Mucosa of descending colon (tissue), 3 donors: ENCODE data around the gene NSL1. TPM values are rescaled to one million over a fixed set of nuclear protein-coding genes. Genes with fewer than 3 reads are reported as not detected.
"Not testable (repeated sequence)": the region's sequence is repeated elsewhere in the genome, so short reads cannot be mapped to it uniquely, and the experiment has no call there.

ENCODE experiments used
- ATAC-seq: fragments of 200-7000 bp; cut with Tn5 transposase; one replicate; pipeline ENCODE4 v1.9.1; 2020; ENCODE audit warnings: mild to moderate bottlenecking, moderate library complexity
- DNase-seq, 3 donors: peaks; one replicate each; pipeline ENCODE4 v3.0.0-alpha.2; 2020
- H3K36me3 ChIP-seq: fragments of 200-600 bp; one replicate; pipeline ENCODE4 v1.8.0; 2021; ENCODE audit warnings: low read depth, mild to moderate bottlenecking
- H3K4me1 ChIP-seq: fragments of 200-600 bp; one replicate; pipeline ENCODE4 v1.8.0; 2021; ENCODE audit warnings: low read depth, mild to moderate bottlenecking
- H3K4me3 ChIP-seq: fragments of 200-600 bp; one replicate; pipeline ENCODE4 v1.8.0; 2021; ENCODE audit warnings: mild to moderate bottlenecking
- H3K9me3 ChIP-seq: fragments of 200-600 bp; one replicate; pipeline ENCODE4 v1.8.0; 2021; ENCODE audit warnings: mild to moderate bottlenecking
- CTCF ChIP-seq: fragments of 200-600 bp; IDR thresholded peaks from one replicate; pipeline ENCODE4 v1.8.0; 2022; ENCODE audit warnings: antibody characterized with exemption, mild to moderate bottlenecking
- intact Hi-C, 2 donors: fragments of 100-400 bp; cut with DNase I in 1 of 2; cut with micrococcal nuclease in 1 of 2; formaldehyde crosslinking; loops; one replicate each; pipeline versions ENCODE4 v1.11.0 to v1.11.1; 2022; cut with DNase I, micrococcal nuclease
- total RNA-seq, 3 donors: library from RNA; stranded (reverse); fragmentation: NEBNext Ultra II Directional in 2 of 3; extraction: Animal tissue kit (Norgen Biotek cat#: 25700) in 2 of 3; gene quantifications; one replicate each; pipeline versions ENCODE4 v1.2.1 to v1.2.4, GENCODE V29; 2021 to 2023
- donor health status: DM: no; HTN: no; CAD: no; lungs with moderate emphysema.
- donor health status: DM: no; HTN: no; CAD: no.
- donor health status: DM: no; HTN: yes; CAD: no.

Gene NSL1
- total RNA-seq, 3 donors from 2014 or later = 20.4 to 25.3 (median 21.5) TPM

GRCh38 chr1:212712451-212713303 is 78.9 kb downstream of the NSL1 start:
- intact Hi-C loops = no loop called here
- DNase-seq = no peak
- H3K9me3 ChIP-seq = no peaks in the 10 kb centered on the region
- H3K4me3 ChIP-seq = no peak overlapping the region
- no peaks in the 10 kb centered on the region for H3K4me1 ChIP-seq
- no peak for ATAC-seq
- TF ChIP-seq CTCF = no peak
- H3K36me3 ChIP-seq = no peaks in the 10 kb centered on the region

- ATAC-seq, DNase-seq, H3K36me3 ChIP-seq, H3K4me1 ChIP-seq, H3K4me3 ChIP-seq, H3K9me3 ChIP-seq, intact Hi-C loops: not testable (repeated sequence)
Measured at GRCh38 chr1:212711974-212712373, 79.6 kb downstream of the NSL1 start.

- ATAC-seq = no peak
- H3K9me3 ChIP-seq = no peaks in the 10 kb centered on the region
- H3K4me3 ChIP-seq = no peak overlapping the region
- H3K36me3 ChIP-seq = no peaks in the 10 kb centered on the region
- DNase-seq = no peak
- intact Hi-C loops = no loop called here
- no peaks in the 10 kb centered on the region for H3K4me1 ChIP-seq
- no peak for TF ChIP-seq CTCF
Measured at GRCh38 chr1:212710566-212710965, 81.0 kb downstream of the NSL1 start.

GRCh38 chr1:212703991-212704564 is 87.5 kb downstream of the NSL1 start:
- peaks cover 4% of the 10 kb centered on the region for H3K4me1 ChIP-seq
- no peak for TF ChIP-seq CTCF
- ATAC-seq = no peak
- no peak for DNase-seq
- no peak overlapping the region for H3K4me3 ChIP-seq
- no peaks in the 10 kb centered on the region for H3K36me3 ChIP-seq
- intact Hi-C loops = no loop called here
- H3K9me3 ChIP-seq = no peaks in the 10 kb centered on the region

- intact Hi-C loops = no loop called here
- H3K9me3 ChIP-seq = no peaks in the 10 kb centered on the region
- no peak for TF ChIP-seq CTCF
Measured at GRCh38 chr1:212702672-212703071, 88.9 kb downstream of the NSL1 start.

GRCh38 chr1:212701910-212702309 is 89.7 kb downstream of the NSL1 start:
- intact Hi-C loops = no loop called here
- TF ChIP-seq CTCF = no peak
- Histone ChIP-seq H3K4me1 (peaks cover 12% of the 10 kb centered on the region), H3K9me3 (no peaks in the 10 kb centered on the region), H3K4me3 (no peak overlapping the region), H3K36me3 (no peaks in the 10 kb centered on the region)
- ATAC-seq (peak; percentile 51), DNase-seq (peak in 1 of 3 donors; percentile 33)

More at GRCh38 chr1:212702672-212703071, 88.9 kb downstream of the NSL1 start:
- Histone ChIP-seq H3K4me3 (no peak overlapping the region), H3K36me3 (no peaks in the 10 kb centered on the region), H3K4me1 (peaks cover 12% of the 10 kb centered on the region)
- ATAC-seq (no peak), DNase-seq (no peak)
